Endometrial microvascular endothelial cells (primary cell): ENCODE measurements around the gene SMYD3. TPM values are rescaled to one million over a fixed set of nuclear protein-coding genes. Genes with fewer than 3 reads are reported as not detected.

Experiments
- in situ Hi-C: cut with HindIII; loops from 2 replicates; pipeline ENCODE4 v1.10.0; 2017; ENCODE audit warnings: low sequenced_read_pairs, low pct_unique_long_range_greater_than_20kb; ENCODE audit errors: inconsistent ontology term
- total RNA-seq: library from RNA; depleted of rRNA; stranded (reverse); fragments of >200 nt; gene quantifications from one replicate; pipeline ENCODE4 v1.2.3, GENCODE V29; 2015; ENCODE audit errors: inconsistent ontology term

SMYD3 gene
- total RNA-seq, 1 donor from 2014 or later, result 16.6 TPM

DNA sequence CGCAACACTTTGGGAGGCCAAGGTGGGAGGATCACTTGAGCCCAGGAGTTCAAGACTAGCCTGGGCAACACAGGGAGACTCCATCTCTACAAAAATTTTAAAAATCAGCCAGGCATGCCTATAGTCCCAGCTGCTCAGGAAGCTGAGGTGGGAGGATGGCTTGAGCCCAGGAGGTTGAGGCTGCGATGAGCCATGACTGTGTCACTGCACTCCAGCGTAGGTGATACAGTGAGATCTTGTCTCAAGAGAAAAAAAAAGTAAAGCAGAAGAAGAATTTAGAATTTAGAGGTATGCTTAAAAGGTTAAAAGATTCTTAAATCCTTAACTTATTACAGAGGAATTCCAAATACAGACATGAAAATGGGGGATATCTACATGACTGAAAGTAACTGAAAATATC, 79.5 kb downstream of the SMYD3 start:
- in situ Hi-C loops, result no loop called here

DNA sequence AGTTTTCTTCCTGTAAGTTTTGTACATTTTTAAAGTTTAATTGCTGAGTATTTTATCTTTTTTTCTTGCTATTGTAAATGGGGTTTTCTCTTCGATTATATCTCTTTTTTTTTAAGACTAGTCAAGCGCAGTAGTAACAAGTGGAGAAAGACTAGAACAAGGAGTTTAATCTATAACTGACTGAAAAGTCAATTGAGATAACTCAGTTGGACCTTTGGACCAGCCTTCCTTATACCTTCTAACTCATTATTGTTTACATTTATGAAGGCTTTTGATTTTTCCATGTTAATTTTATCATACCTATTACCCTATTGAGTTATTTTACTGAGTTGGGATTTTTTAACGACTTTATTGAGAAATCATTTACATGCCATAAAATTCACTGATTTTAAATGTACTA, 81.2 kb downstream of the SMYD3 start:
- in situ Hi-C loops, result no loop called here

- in situ Hi-C loops, result no loop called here
These were observed 81.8 kb downstream of the SMYD3 start for GRCh38 chr1:246425139-246425794.

DNA sequence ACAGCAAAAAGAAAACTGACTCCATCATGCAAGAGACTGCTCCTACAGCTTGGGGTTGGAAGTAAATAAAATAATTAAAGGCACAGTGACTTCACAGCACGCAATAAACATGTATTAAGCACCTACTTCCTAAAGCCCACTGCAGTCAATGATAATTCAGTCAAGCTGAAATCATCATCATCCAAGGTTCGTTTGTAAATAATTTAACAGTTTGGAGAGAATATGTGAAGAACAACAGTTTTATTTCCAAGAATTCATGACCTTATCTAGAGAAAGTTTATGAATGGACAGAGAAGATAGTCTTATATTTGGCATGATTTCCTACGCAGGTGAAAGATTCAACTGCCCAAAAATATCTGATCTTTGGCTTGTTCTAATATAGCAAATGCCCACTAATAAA, 86.8 kb downstream of the SMYD3 start:
- in situ Hi-C loops, result no loop called here

- in situ Hi-C loops, result no loop called here
These were observed 88.3 kb downstream of the SMYD3 start for GRCh38 chr1:246418565-246419312.

DNA sequence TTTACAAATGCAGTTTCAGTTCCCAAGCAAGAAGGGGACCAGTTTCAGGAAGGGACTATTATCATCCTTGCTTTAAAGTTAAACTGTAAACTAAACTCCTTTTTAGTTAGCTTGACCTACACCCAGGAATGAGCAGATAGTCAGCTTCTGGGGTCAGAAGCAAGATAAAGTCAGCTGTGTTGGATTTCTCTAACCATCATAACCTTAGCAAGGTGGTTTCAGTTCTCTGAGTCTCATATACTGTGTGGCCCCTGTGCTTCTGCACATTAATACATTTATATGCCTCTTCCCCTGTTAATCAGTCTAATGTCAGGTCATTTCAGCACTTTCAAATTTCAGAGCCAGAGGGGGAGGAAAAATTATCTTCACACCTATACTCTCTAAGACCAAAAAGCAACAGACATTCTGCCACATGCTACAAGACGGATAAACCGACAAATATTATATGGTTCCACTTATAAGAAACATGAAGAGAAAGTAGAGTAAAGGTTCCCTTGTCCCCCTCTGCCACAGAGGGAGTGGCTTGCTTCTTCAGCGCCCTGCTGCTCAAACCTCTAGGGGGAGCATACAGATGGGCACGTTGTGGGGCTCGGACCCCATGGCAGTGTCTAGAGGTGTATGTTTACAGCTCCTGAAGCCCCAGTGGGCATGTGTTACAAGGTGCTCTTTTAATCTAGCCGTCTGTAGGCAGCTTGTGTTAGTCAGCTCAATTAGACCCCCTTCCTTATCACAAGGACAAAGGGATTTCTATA, 89.1 kb downstream of the SMYD3 start:
- in situ Hi-C loops, result no loop called here

GRCh38 chr1:246417152-246417812, 89.8 kb downstream of the SMYD3 start:
- in situ Hi-C loops, result no loop called here

- in situ Hi-C loops, result no loop called here
These were observed 90.8 kb downstream of the SMYD3 start for GRCh38 chr1:246416261-246416660.

DNA sequence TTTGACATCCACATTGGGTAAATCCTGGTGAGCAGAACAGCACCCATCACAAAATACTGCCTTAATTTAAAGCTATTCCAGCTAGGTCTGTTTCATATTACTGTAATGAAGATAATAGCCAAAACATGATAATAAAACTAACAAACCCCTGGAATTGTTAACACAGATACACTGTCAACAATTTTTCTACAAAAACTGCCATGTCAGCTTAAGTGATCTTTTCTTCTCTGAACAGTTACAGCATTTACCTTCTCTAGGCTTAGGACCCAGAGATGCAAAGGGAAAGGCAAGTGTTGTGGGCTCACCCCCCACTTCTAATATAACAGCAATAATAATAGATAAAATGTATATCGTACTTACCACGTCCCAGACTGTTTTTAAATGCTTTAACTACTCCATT, 92.1 kb downstream of the SMYD3 start:
- in situ Hi-C loops, result no loop called here

GRCh38 chr1:246413430-246413829, 93.6 kb downstream of the SMYD3 start:
- in situ Hi-C loops, result no loop called here

DNA sequence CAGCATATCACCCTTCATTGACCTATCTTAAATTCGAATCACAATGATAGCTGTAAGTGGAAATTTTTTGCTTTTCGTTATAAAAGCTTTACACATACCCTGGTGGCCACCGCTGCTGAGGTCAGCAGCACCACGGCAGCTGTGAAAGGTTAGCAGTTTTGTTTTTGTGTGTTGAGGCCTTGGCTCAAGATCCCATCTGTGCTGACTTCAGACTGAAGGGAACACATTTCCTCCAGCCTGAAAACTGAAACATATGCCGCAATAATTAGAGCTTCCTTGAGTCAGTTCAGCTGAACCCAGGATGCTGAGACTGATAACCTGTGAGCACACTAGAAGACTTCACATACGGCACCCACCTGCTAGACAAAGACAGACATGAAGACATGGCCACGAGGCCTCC, 103.0 kb downstream of the SMYD3 start:
- in situ Hi-C loops, result no loop called here

DNA sequence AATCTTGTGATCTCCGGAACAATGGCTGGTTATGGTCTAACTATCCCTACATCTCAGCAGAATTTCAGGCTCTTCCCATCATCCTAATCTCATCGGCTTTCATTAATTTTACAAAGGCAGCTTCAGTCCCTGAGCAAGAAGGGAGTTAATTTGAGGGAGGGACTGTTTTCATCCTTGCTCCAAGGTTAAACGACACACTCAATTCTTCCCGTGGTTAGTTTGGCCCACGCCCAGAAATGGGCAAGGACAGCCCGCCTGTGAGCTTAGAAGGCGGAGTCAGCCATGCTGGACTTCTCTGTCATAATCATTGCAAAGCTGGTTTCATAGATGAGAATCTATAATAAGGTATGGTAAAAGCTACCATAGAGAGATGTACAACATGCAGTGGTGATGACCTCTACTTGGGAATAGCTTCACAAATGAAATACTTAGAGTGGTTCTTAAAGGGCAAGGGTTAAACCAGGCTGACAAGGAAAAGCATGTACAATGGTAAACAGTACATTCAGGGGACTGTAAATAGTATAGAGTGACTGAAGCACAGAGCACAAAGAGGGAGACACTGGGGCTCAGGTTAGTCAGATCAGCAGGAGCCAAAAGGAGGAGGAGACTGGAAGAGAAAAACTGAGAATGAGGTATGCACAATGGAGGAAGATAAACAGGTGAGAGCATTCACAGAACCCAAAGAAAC, 108.8 kb downstream of the SMYD3 start:
- in situ Hi-C loops, result no loop called here

DNA sequence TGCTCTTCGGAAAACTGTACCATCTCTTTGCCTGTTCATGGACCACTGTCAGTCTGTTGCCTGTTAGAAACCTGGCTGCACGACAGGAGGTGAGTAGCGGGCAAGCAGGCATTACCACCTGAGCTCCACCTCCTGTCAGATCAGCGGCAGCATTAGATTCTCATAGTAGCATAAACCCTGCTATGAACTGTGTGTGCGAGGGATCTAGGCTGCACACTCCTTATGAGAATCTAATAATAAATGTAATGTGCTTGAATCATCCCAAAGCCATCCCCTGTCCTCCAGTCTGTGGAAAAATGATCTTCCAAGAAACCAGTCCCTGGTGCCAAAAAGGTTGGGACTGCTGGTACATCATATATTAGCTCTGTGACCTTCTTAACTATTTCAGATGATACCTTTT, 110.0 kb downstream of the SMYD3 start:
- in situ Hi-C loops, result no loop called here

- in situ Hi-C loops, result no loop called here
These were observed 110.8 kb downstream of the SMYD3 start for GRCh38 chr1:246396322-246396721.

- in situ Hi-C loops, result no loop called here
These were observed 113.0 kb downstream of the SMYD3 start for GRCh38 chr1:246394121-246394520.

DNA sequence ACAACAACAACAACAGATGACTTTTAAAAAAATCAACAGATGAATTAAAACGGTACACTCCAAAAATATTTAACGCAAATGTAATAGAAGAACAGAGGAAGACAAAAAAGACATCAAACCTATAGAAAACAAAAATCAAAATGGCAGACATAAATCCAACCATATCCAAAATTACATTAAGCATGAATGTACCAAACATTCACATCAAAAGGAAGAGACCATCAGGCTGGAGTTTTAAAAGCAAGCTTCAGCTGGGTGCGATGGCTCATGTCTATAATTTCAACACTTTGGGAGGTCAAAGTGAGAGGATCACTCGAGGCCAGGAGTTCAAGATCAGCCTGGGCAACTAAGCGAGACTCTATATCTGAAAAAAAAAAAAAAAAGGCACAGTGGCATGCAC, 116.2 kb downstream of the SMYD3 start:
- in situ Hi-C loops, result no loop called here

- in situ Hi-C loops, result no loop called here
These were observed 122.5 kb downstream of the SMYD3 start for GRCh38 chr1:246384616-246385015.

GRCh38 chr1:246383791-246384190, 123.3 kb downstream of the SMYD3 start:
- in situ Hi-C loops, result no loop called here

DNA sequence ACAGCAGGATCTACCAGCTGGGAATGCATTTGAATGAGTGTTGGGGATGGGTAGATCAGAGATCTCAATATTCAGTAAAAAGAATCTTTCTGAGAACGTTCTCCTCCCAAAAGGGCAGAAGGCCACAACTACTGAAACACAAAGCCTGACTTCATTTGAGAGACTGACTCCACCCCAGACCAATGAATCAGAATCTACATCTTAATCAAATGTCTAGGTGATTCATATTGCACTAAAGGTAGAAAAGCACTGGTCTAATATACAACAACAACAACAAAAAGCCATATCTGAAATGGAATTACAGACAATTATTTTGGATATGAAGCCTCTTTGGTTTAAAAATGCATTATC, 123.9 kb downstream of the SMYD3 start:
- in situ Hi-C loops, result no loop called here
